Measurements from ENCODE around the gene ZNF526. TPM values are rescaled to one million over a fixed set of nuclear protein-coding genes. Genes with fewer than 3 reads are reported as not detected.

Gene ZNF526
- total and polyA plus RNA-seq, 5 donors from 2014 or later: 4.0 to 8.8 (median 5.8) TPM

DNA sequence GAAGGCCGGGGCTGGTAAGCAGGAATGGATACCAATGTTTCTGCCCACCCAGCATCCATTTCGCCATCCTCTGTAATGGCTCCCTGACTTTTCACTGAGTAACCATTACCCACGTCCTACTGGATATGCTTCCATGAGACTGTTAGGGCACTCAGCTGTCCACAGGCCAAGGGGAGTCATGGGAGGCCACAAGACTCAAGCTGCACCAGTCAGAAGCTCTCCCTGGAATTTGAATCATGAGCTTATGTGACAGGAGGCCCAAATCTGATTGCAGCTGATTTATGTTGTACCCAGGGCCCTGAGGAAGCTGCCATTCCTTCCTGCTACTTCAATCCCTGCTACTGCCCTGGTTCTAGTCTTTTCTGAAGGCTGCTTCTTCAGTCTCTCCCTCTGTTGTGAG lies 31.0 kb upstream of the ZNF526 start:
- no peak for ATAC-seq (ENCODE audit: low read depth in 2 of 2)
- peaks cover 13% of the 10 kb centered on the region for H3K36me3 Mint-ChIP-seq
- H3K27ac Mint-ChIP-seq: peak overlapping the region in 1 of 3 donors; percentile 13
- Histone ChIP-seq H3K9me3 (ENCODE audit: control insufficient read depth in 2 of 2, low read length in 2 of 2) (peaks cover 0 to 6% of the 10 kb centered on the region in 2 experiments), H3K4me1 (ENCODE audit: control insufficient read depth, insufficient read depth, low read length, poor library complexity, severe bottlenecking) (peaks cover 30% of the 10 kb centered on the region), H3K36me3 (ENCODE audit: control insufficient read depth, insufficient read depth, low read length) (no peaks in the 10 kb centered on the region), H3K4me3 (ENCODE audit: low read depth, low read length) (no peak overlapping the region), H3K27me3 (ENCODE audit: control insufficient read depth, insufficient read depth, low read length) (no peaks in the 10 kb centered on the region), H3K27ac (ENCODE audit: insufficient read depth, low read length, poor library complexity, severe bottlenecking) (no peak overlapping the region)
- peaks cover 4% of the 10 kb centered on the region for H3K27me3 Mint-ChIP-seq
- H3K4me1 Mint-ChIP-seq: peaks cover 35 to 68% (median 44%) of the 10 kb centered on the region in 4 donors
- peaks cover 0 to 1% (median 0%) of the 10 kb centered on the region in 7 donors for H3K9me3 Mint-ChIP-seq
- H3K4me3 Mint-ChIP-seq: no peak overlapping the region
- DNase-seq: no peak

DNA sequence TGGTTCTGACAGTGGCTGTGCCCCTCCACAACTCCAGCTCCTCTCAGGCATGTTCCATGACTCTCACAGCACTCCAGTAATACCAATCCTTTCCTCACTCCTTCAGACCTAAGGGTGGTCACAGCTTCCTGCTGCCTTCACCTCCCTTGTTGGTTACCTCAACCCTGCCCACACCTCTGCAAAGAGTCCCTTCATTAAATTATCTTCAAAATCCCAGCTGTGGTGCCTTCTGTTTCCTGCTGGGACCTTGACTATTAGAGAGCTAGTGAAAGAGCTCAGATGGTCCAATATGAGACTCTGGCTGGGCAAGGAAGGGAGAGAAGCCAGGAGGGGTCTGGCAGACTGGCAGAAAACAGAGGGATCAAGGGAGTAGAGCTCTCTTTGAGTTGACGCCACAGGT lies 28.8 kb upstream of the ZNF526 start:
- H3K27me3 ChIP-seq (ENCODE audit: control insufficient read depth, insufficient read depth, low read length): no peaks in the 10 kb centered on the region
- peaks cover 20% of the 10 kb centered on the region for H3K36me3 Mint-ChIP-seq
- H3K4me1 Mint-ChIP-seq: peaks cover 21 to 59% (median 34%) of the 10 kb centered on the region in 4 donors
- ATAC-seq (ENCODE audit: low read depth in 2 of 2) (no peak), DNase-seq (no peak)
- peak overlapping the region in 1 of 3 donors; percentile 13 for H3K27ac Mint-ChIP-seq
- no peak overlapping the region for H3K27ac ChIP-seq (ENCODE audit: insufficient read depth, low read length, poor library complexity, severe bottlenecking)
- H3K9me3 Mint-ChIP-seq: peaks cover 0 to 2% (median 0%) of the 10 kb centered on the region in 7 donors
- H3K4me3 ChIP-seq (ENCODE audit: low read depth, low read length): no peak overlapping the region
- H3K36me3 ChIP-seq (ENCODE audit: control insufficient read depth, insufficient read depth, low read length): peaks cover 4% of the 10 kb centered on the region
- H3K4me1 ChIP-seq (ENCODE audit: control insufficient read depth, insufficient read depth, low read length, poor library complexity, severe bottlenecking): peaks cover 22% of the 10 kb centered on the region
- peak overlapping the region in 2 of 4 donors; percentile 67 to 82 for H3K4me3 Mint-ChIP-seq
- H3K9me3 ChIP-seq (ENCODE audit: control insufficient read depth in 2 of 2, low read length in 2 of 2): peaks cover 0 to 6% of the 10 kb centered on the region in 2 experiments
- H3K27me3 Mint-ChIP-seq: no peaks in the 10 kb centered on the region

GRCh38 chr19:42191855-42192254 lies 28.3 kb upstream of the ZNF526 start:
- no peak overlapping the region for H3K4me3 ChIP-seq (ENCODE audit: low read depth, low read length)
- ATAC-seq (ENCODE audit: low read depth in 2 of 2) (peak in 1 of 2 donors; percentile 45), DNase-seq (no peak)
- H3K27me3 Mint-ChIP-seq: no peaks in the 10 kb centered on the region
- H3K4me1 Mint-ChIP-seq: peaks cover 18 to 59% (median 32%) of the 10 kb centered on the region in 4 donors
- H3K27me3 ChIP-seq (ENCODE audit: control insufficient read depth, insufficient read depth, low read length): no peaks in the 10 kb centered on the region
- peaks cover 5% of the 10 kb centered on the region for H3K36me3 ChIP-seq (ENCODE audit: control insufficient read depth, insufficient read depth, low read length)
- no peak overlapping the region for H3K27ac ChIP-seq (ENCODE audit: insufficient read depth, low read length, poor library complexity, severe bottlenecking)
- H3K27ac Mint-ChIP-seq: peak overlapping the region in 1 of 3 donors; percentile 75
- peaks cover 21% of the 10 kb centered on the region for H3K36me3 Mint-ChIP-seq
- peaks cover 0 to 6% of the 10 kb centered on the region in 2 experiments for H3K9me3 ChIP-seq (ENCODE audit: control insufficient read depth in 2 of 2, low read length in 2 of 2)
- H3K4me1 ChIP-seq (ENCODE audit: control insufficient read depth, insufficient read depth, low read length, poor library complexity, severe bottlenecking): peaks cover 27% of the 10 kb centered on the region
- H3K9me3 Mint-ChIP-seq: peaks cover 0 to 2% (median 0%) of the 10 kb centered on the region in 7 donors
- H3K4me3 Mint-ChIP-seq: peak overlapping the region in 2 of 4 donors; percentile 67 to 82

- peak overlapping the region in 1 of 3 donors; percentile 2 for H3K27ac Mint-ChIP-seq
- no peak for ATAC-seq (ENCODE audit: low read depth in 2 of 2)
- no peaks in the 10 kb centered on the region for H3K27me3 ChIP-seq (ENCODE audit: control insufficient read depth, insufficient read depth, low read length)
- no peak for DNase-seq
- peaks cover 27% of the 10 kb centered on the region for H3K36me3 Mint-ChIP-seq
- H3K9me3 Mint-ChIP-seq: peaks cover 0 to 2% (median 0%) of the 10 kb centered on the region in 7 donors
- no peak overlapping the region for H3K4me3 ChIP-seq (ENCODE audit: low read depth, low read length)
- no peaks in the 10 kb centered on the region for H3K27me3 Mint-ChIP-seq
- peaks cover 16 to 65% (median 32%) of the 10 kb centered on the region in 4 donors for H3K4me1 Mint-ChIP-seq
- peaks cover 0 to 6% of the 10 kb centered on the region in 2 experiments for H3K9me3 ChIP-seq (ENCODE audit: control insufficient read depth in 2 of 2, low read length in 2 of 2)
- H3K36me3 ChIP-seq (ENCODE audit: control insufficient read depth, insufficient read depth, low read length): peaks cover 12% of the 10 kb centered on the region
- H3K4me3 Mint-ChIP-seq: peak overlapping the region in 1 of 4 donors; percentile 17
- H3K4me1 ChIP-seq (ENCODE audit: control insufficient read depth, insufficient read depth, low read length, poor library complexity, severe bottlenecking): peaks cover 41% of the 10 kb centered on the region
- no peak overlapping the region for H3K27ac ChIP-seq (ENCODE audit: insufficient read depth, low read length, poor library complexity, severe bottlenecking)
Measured at GRCh38 chr19:42193294-42193693, 26.8 kb upstream of the ZNF526 start.

DNA sequence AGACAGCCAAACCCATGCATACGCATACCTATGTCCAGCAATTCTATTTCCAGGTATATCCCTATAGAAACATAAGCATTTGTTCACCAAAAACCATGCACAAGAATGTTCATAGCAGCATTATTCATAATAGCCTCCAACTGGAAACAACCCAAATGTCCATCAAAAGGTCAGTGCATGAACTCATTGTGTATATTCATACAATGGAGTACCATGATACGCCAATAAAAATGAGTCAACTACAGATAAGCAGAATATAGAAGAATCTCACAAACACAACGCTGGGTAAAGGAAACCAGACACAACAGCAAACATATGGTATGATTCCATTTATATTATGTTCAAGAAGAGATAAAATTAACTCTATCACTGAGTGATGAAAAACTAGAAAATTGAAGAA lies 26.4 kb upstream of the ZNF526 start:
- Histone ChIP-seq H3K27me3 (ENCODE audit: control insufficient read depth, insufficient read depth, low read length) (no peaks in the 10 kb centered on the region), H3K4me1 (ENCODE audit: control insufficient read depth, insufficient read depth, low read length, poor library complexity, severe bottlenecking) (peaks cover 45% of the 10 kb centered on the region), H3K9me3 (ENCODE audit: control insufficient read depth in 2 of 2, low read length in 2 of 2) (peaks cover 0 to 6% of the 10 kb centered on the region in 2 experiments), H3K4me3 (ENCODE audit: low read depth, low read length) (no peak overlapping the region), H3K27ac (ENCODE audit: insufficient read depth, low read length, poor library complexity, severe bottlenecking) (no peak overlapping the region), H3K36me3 (ENCODE audit: control insufficient read depth, insufficient read depth, low read length) (peaks cover 12% of the 10 kb centered on the region)
- Mint-ChIP-seq H3K4me3 (peak overlapping the region; percentile 17 to 75 (median 40)), H3K27me3 (no peaks in the 10 kb centered on the region), H3K9me3 (peaks cover 0 to 2% (median 0%) of the 10 kb centered on the region in 7 donors), H3K4me1 (peaks cover 16 to 67% (median 35%) of the 10 kb centered on the region in 4 donors), H3K36me3 (peaks cover 30% of the 10 kb centered on the region), H3K27ac (peak overlapping the region in 1 of 3 donors; percentile 44)
- ATAC-seq (ENCODE audit: low read depth in 2 of 2) (no peak), DNase-seq (no peak)

DNA sequence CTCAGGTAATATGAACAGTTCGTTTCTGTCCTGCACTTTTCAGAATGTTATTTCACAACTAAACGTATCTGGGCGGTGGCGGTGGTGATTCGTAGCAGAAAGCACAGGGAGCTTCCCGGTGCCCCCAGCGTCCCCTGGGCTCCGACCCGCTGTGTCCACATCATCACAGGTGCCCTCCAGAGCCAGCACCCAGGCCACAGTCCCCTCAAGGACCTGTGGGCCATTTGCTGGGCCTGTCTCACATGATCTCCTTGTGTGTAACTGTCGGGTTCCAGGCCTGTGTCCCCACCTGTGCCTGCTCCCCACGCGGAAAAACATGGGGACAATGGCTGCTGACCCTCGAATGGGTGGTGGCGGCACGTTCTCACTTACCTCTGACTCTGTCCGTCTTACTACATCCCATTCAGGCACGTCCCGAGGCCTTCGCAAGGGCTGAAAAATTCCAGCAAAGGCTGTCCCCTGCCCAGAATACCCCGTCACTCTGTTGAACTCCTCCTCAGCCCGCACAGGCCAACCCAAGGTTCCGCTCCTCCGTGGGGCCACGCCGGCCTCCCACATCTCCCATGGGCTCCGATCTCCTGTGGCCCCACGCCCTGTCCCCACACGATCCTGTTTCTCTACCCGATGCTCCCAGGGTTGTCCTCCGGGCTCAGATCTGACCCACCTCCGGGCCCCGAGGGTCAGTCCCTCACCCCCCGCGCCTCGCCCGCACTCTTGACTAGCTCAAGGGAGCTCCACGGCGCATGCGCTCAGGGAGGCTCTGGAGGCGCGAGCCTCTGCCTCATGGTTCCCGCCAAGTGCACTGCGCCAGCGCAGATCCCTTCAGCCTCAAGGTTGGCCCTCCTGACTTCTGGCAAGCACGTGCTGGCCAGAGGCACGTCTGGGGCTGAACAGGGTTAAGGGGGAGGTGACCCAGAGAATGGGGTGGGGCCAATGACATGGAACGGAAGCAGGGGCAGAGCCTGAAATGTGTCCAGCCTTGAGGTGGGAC lies 23.8 kb upstream of the ZNF526 start:
- H3K4me3 ChIP-seq (ENCODE audit: low read depth, low read length): peak overlapping the region; percentile 24
- peak overlapping the region; percentile 59 to 88 (median 79) for H3K27ac Mint-ChIP-seq
- no peaks in the 10 kb centered on the region for H3K27me3 ChIP-seq (ENCODE audit: control insufficient read depth, insufficient read depth, low read length)
- H3K9me3 ChIP-seq (ENCODE audit: control insufficient read depth in 2 of 2, low read length in 2 of 2): peaks cover 0 to 6% of the 10 kb centered on the region in 2 experiments
- peaks cover 13 to 81% (median 51%) of the 10 kb centered on the region in 4 donors for H3K4me1 Mint-ChIP-seq
- no peak for DNase-seq
- H3K27me3 Mint-ChIP-seq: no peaks in the 10 kb centered on the region
- peak overlapping the region in 2 of 4 donors; percentile 59 to 64 for H3K4me3 Mint-ChIP-seq
- H3K36me3 Mint-ChIP-seq: peaks cover 39% of the 10 kb centered on the region
- peaks cover 0 to 2% (median 0%) of the 10 kb centered on the region in 7 donors for H3K9me3 Mint-ChIP-seq
- no peak overlapping the region for H3K27ac ChIP-seq (ENCODE audit: insufficient read depth, low read length, poor library complexity, severe bottlenecking)
- ATAC-seq (ENCODE audit: low read depth in 2 of 2): no peak
- peaks cover 15% of the 10 kb centered on the region for H3K36me3 ChIP-seq (ENCODE audit: control insufficient read depth, insufficient read depth, low read length)
- peaks cover 66% of the 10 kb centered on the region for H3K4me1 ChIP-seq (ENCODE audit: control insufficient read depth, insufficient read depth, low read length, poor library complexity, severe bottlenecking)

DNA sequence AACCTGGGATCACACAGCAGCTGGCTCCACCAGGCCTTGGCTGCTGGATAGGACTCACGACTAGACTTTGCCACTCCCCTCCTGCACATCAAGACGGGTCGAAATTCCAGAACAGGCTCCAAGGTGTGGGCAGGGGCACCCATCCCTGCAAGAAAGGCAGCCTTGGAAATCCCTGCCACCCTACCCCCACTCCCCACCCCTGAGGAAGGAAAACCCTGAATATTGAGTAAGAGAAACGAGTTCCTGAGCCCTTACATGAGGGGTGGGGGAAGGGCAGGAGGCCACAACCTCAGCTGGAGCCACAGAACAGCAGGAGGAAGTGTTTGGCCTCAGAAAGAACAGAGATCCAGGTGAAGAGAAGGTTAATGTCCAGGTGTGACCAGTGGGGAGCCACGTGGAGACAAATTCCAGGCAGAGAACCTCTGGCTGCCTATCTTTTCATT lies 22.7 kb upstream of the ZNF526 start:
- Mint-ChIP-seq H3K36me3 (peaks cover 39% of the 10 kb centered on the region), H3K4me3 (peak overlapping the region in 3 of 4 donors; percentile 59 to 62 (median 62)), H3K4me1 (peaks cover 10 to 82% (median 54%) of the 10 kb centered on the region in 4 donors), H3K27me3 (no peaks in the 10 kb centered on the region), H3K9me3 (peaks cover 0 to 2% (median 0%) of the 10 kb centered on the region in 7 donors), H3K27ac (peak overlapping the region; percentile 59 to 88 (median 79))
- Histone ChIP-seq H3K27ac (ENCODE audit: insufficient read depth, low read length, poor library complexity, severe bottlenecking) (peak overlapping the region; percentile 44), H3K9me3 (ENCODE audit: control insufficient read depth in 2 of 2, low read length in 2 of 2) (peaks cover 0 to 6% of the 10 kb centered on the region in 2 experiments), H3K27me3 (ENCODE audit: control insufficient read depth, insufficient read depth, low read length) (no peaks in the 10 kb centered on the region), H3K4me3 (ENCODE audit: low read depth, low read length) (peak overlapping the region; percentile 26), H3K4me1 (ENCODE audit: control insufficient read depth, insufficient read depth, low read length, poor library complexity, severe bottlenecking) (peaks cover 69% of the 10 kb centered on the region), H3K36me3 (ENCODE audit: control insufficient read depth, insufficient read depth, low read length) (peaks cover 15% of the 10 kb centered on the region)
- peak in 1 of 3 donors; percentile 57 for DNase-seq
- no peak for ATAC-seq (ENCODE audit: low read depth in 2 of 2)

Measured in CD4-positive, CD25-positive, alpha-beta regulatory T cell (primary cell).